GM12878 (cell line): ENCODE measurements around the gene PLOD3. TPM values are rescaled to one million over a fixed set of nuclear protein-coding genes. Genes with fewer than 3 reads are reported as not detected.
A peak's percentile ranks its signal among the peaks of the same experiment; 100 is the strongest.

Experiments used
- BHLHE40 ChIP-seq, 2 experiments: fragments of 450-650 bp in 1 of 2; IDR thresholded peaks; 2 replicates each; pipeline ENCODE4 v1.6.1; 2011 to 2017; ENCODE audit warnings: low read depth in 2 of 2, borderline replicate concordance in 1 of 2, improper control_type of control experiment in 1 of 2, low read length in 1 of 2, mild to moderate bottlenecking in 1 of 2
- BMI1 ChIP-seq: fragments of 450-650 bp; IDR thresholded peaks from 2 replicates; pipeline ENCODE4 v1.6.1; 2016; ENCODE audit warnings: mild to moderate bottlenecking, moderate library complexity, borderline replicate concordance
- CTCF ChIP-seq, 3 experiments: IDR thresholded peaks in 2 of 3; conservative IDR thresholded peaks in 1 of 3; 2 replicates each; pipeline ENCODE4 v1.5.1; 2011; ENCODE audit warnings: low read depth in 3 of 3, low read length in 3 of 3, mild to moderate bottlenecking in 3 of 3, control low read depth in 2 of 3, moderate library complexity in 2 of 3, inconsistent platforms in 1 of 3, mixed read lengths in 1 of 3; ENCODE audit not compliant: control insufficient read depth in 2 of 3, insufficient read depth in 1 of 3; ENCODE audit errors: extremely low read depth in 1 of 3
- IKZF1 ChIP-seq: fragments of 450-650 bp; conservative IDR thresholded peaks from 2 replicates; pipeline ENCODE4 v1.6.1; 2017; ENCODE audit warnings: antibody characterized with exemption, mild to moderate bottlenecking
- IRF3 ChIP-seq: fragments of 450-650 bp; IDR thresholded peaks from 2 replicates; pipeline ENCODE4 v1.6.1; 2014; ENCODE audit warnings: mild to moderate bottlenecking
- JUND ChIP-seq: IDR thresholded peaks from 2 replicates; pipeline ENCODE4 v1.6.1; 2012; ENCODE audit warnings: low read depth, mild to moderate bottlenecking, low read length, improper control_type of control experiment, moderate library complexity
- MTA2 ChIP-seq: fragments of 450-650 bp; IDR thresholded peaks from 2 replicates; pipeline ENCODE4 v1.6.1; 2016; ENCODE audit warnings: low read depth, mild to moderate bottlenecking, moderate library complexity
- PML ChIP-seq: IDR thresholded peaks from 2 replicates; pipeline ENCODE4 v1.6.1; 2012; ENCODE audit warnings: low read length, inconsistent platforms
- RB1 ChIP-seq: fragments of 450-650 bp; formaldehyde crosslinking; IDR thresholded peaks from 2 replicates; pipeline ENCODE4 v1.6.1; 2017; ENCODE audit warnings: mild to moderate bottlenecking, borderline replicate concordance
- SP1 ChIP-seq: IDR thresholded peaks from one replicate; pipeline ENCODE4 v1.6.1; 2011; ENCODE audit warnings: low read depth, low read length
- SREBF2 ChIP-seq: IDR thresholded peaks from 2 replicates; pipeline ENCODE4 v1.6.1; 2012; ENCODE audit warnings: mild to moderate bottlenecking, low read length
- STAT1 ChIP-seq: fragments of 450-650 bp; conservative IDR thresholded peaks from 2 replicates; pipeline ENCODE4 v1.6.1; 2014; ENCODE audit warnings: antibody characterized with exemption, mild to moderate bottlenecking
- SUZ12 ChIP-seq: fragments of 200-600 bp; sonication (generic); IDR thresholded peaks from one replicate; pipeline ENCODE4 v1.6.1; 2018; ENCODE audit warnings: antibody characterized with exemption, mild to moderate bottlenecking; ENCODE audit not compliant: unreplicated experiment
- TBL1XR1 ChIP-seq: IDR thresholded peaks from 2 replicates; pipeline ENCODE4 v1.6.1; 2012; ENCODE audit warnings: low read depth, low read length, improper control_type of control experiment
- WRNIP1 ChIP-seq: IDR thresholded peaks from 2 replicates; pipeline ENCODE4 v1.6.1; 2011; ENCODE audit warnings: low read depth, low read length, improper control_type of control experiment, borderline replicate concordance
- ZBTB40 ChIP-seq: fragments of 450-650 bp; IDR thresholded peaks from 2 replicates; pipeline ENCODE4 v1.6.1; 2016; ENCODE audit warnings: mild to moderate bottlenecking, moderate library complexity, borderline replicate concordance
- ZNF274 ChIP-seq: IDR thresholded peaks from one replicate; pipeline ENCODE4 v1.8.0; 2011; ENCODE audit not compliant: insufficient read length, insufficient read depth
- ZNF592 ChIP-seq: fragments of 450-650 bp; IDR thresholded peaks from 2 replicates; pipeline ENCODE4 v1.6.1; 2017; ENCODE audit warnings: mild to moderate bottlenecking, moderate library complexity
- polyA plus RNA-seq, 11 experiments: library from polyadenylated mRNA; depleted of rRNA in 4 of 11; unstranded in 6 of 11; stranded (reverse) in 5 of 11; fragments of >200 nt; fragmentation: Nextera tagmentation in 4 of 11; fragmentation: Illumina TruSeq in 1 of 11; extraction: Ambion mirVana in 4 of 11; extraction: Trizol in 1 of 11; gene quantifications; 1 replicate in 1 of 11; 2 replicates in 10 of 11; pipeline versions ENCODE4 v1.2.1 to v1.2.3, GENCODE V29; 2011 to 2016; ENCODE audit warnings: inconsistent platforms in 2 of 11, missing spikeins in 2 of 11, low read depth in 1 of 11
- total RNA-seq, 4 experiments: library from RNA; depleted of rRNA in 3 of 4; stranded (reverse); fragments of >200 nt in 3 of 4; fragmentation: Illumina TruSeq in 1 of 4; extraction: Trizol in 1 of 4; gene quantifications; 2 replicates each; pipeline versions ENCODE4 v1.2.1 to v1.2.3, GENCODE V29; 2013 to 2021

Gene PLOD3
- total and polyA plus RNA-seq, 10 of the 15 experiments (the other 5 are each of a cell fraction or from before 2014, with no cell fraction given): 0.53 to 27.8 (median 15.1) TPM

GRCh38 chr7:101218236-101219125, 1.1 kb upstream of the PLOD3 start (continued):
- TF ChIP-seq ZBTB40 (no peak), BHLHE40 (IDR thresholded peaks at IDR 0.05; ENCODE audit: borderline replicate concordance in 1 of 2, low read depth in 2 of 2, low read length in 1 of 2) (peak; percentile 55 to 65; a peak in 3 of 4 replicates), WRNIP1 (no peak), IRF3 (no peak), BMI1 (no peak), TBL1XR1 (0 out of 2 replicates have a peak, but pooled peaks have one; percentile 9), JUND (no peak), ZNF592 (no peak), IKZF1 (no peak), CTCF (IDR thresholded peaks at IDR 0.05 in 2 of 3, conservative IDR thresholded peaks at IDR 0.05 in 1 of 3; ENCODE audit: control insufficient read depth in 2 of 3, extremely low read depth in 1 of 3, insufficient read depth in 1 of 3, low read depth in 3 of 3, low read length in 3 of 3) (no peak), RB1 (no peak), SUZ12 (no peak), MTA2 (no peak), SREBF2 (no peak), PML (no peak), STAT1 (no peak), ZNF274 (no peak), SP1 (no peak)
